Heart right ventricle (tissue), 16 donors: ENCODE measurements around the gene MGAT5B. TPM values are rescaled to one million over a fixed set of nuclear protein-coding genes. Genes with fewer than 3 reads are reported as not detected.

ENCODE experiments used
- ATAC-seq, 8 donors: fragments of 200-7000 bp; cut with Tn5 transposase; one replicate each; pipeline ENCODE4 v1.9.1; 2020; ENCODE audit warnings: mild to moderate bottlenecking in 8 of 8, moderate library complexity in 8 of 8, moderate number of reproducible peaks in 1 of 8
- DNase-seq, 2 donors: peaks; one replicate each; pipeline ENCODE4 v3.0.0-alpha.2; 2020
- H3K27ac ChIP-seq, 10 donors: fragments of 200-600 bp; sonication (generic) in 2 of 10; one replicate each; pipeline versions ENCODE4 v1.5.0 to v1.8.0; 2020 to 2022; ENCODE audit warnings: mild to moderate bottlenecking in 3 of 10
- H3K27me3 ChIP-seq, 7 donors: fragments of 200-600 bp; one replicate each; pipeline ENCODE4 v1.8.0; 2021 to 2022; ENCODE audit warnings: mild to moderate bottlenecking in 2 of 7
- H3K36me3 ChIP-seq, 9 donors: fragments of 200-600 bp; sonication (generic) in 1 of 9; one replicate each; pipeline versions ENCODE4 v1.5.0 to v1.8.0; 2020 to 2022; ENCODE audit warnings: mild to moderate bottlenecking in 2 of 9
- H3K4me1 ChIP-seq, 9 donors: fragments of 200-600 bp; sonication (generic) in 1 of 9; one replicate each; pipeline versions ENCODE4 v1.5.0 to v1.8.0; 2020 to 2022; ENCODE audit warnings: mild to moderate bottlenecking in 4 of 9
- H3K4me3 ChIP-seq, 10 donors: fragments of 200-600 bp; sonication (generic) in 2 of 10; one replicate each; pipeline versions ENCODE4 v1.5.0 to v1.8.0; 2020 to 2022; ENCODE audit warnings: mild to moderate bottlenecking in 7 of 10, moderate library complexity in 2 of 10
- H3K9me3 ChIP-seq, 11 donors: fragments of 200-600 bp in 10 of 11; sonication (generic) in 2 of 11; one replicate each; pipeline versions ENCODE4 v1.5.0 to v1.8.0; 2013 to 2022; ENCODE audit warnings: mild to moderate bottlenecking in 2 of 11, control low read depth in 1 of 11, moderate library complexity in 1 of 11
- CTCF ChIP-seq, 9 donors: fragments of 200-600 bp; sonication (generic) in 2 of 9; IDR thresholded peaks; one replicate each; pipeline versions ENCODE4 v1.5.0 to v1.8.0; 2021 to 2022; ENCODE audit warnings: antibody characterized with exemption in 9 of 9, mild to moderate bottlenecking in 5 of 9, moderate library complexity in 1 of 9
- WGBS, 2 donors: extraction: QIAGEN DNeasy Blood & Tissue Kit; methylation state at CpG; one replicate each; pipeline ENCODE4 v1.1.7; 2013; ENCODE audit warnings: inconsistent platforms in 1 of 2; 5-methylcytosine and 5-hydroxymethylcytosine counted together
- intact Hi-C, 10 donors: fragments of 100-400 bp; cut with DNase I; formaldehyde crosslinking; loops; one replicate each; pipeline versions ENCODE4 v1.11.1 to v1.14.2; 2022
- polyA plus RNA-seq, 2 donors: library from polyadenylated mRNA; stranded (reverse); fragments of 200-250 nt; gene quantifications; one replicate each; pipeline ENCODE4 v1.2.3, GENCODE V29; 2013
- total RNA-seq, 10 donors: library from RNA; stranded (reverse); fragmentation: NEBNext Ultra II Directional in 3 of 10; extraction: Animal tissue kit (Norgen Biotek cat#: 25700) in 3 of 10; gene quantifications; one replicate each; pipeline versions ENCODE4 v1.2.1 to v1.2.4, GENCODE V29; 2021 to 2023
- donor health status: Arrhythmogenic right ventricular cardiomyopathy.
- donor health status: ischemic (EF 13 %, LVEDD 7.1; RV severe dilation, severe dysfunction).
- donor health status: healthy with polysubstance abuse.
- donor health status: DM: no; HTN: yes; CAD: no.
- donor health status: DM: no; HTN: no; CAD: no.
- donor health status: ischemic (EF 25% LVEDD 6.9; RV normal size, moderate dysfunction).
- donor health status: ischemic (EF 25% LVEDD 5.7; RV mildly dilated, moderate dysfunction).
- donor health status: healthy.
- donor health status: DM: yes; HTN: yes; CAD: no.
- donor health status: Ischemic cardiomyopathy.
- donor health status: ischemic (EF 35%, LVEDD 5.7; RV mildly dilated, moderate dysfunction).
- donor health status: nonischemic (EF 11% LVEDD 7.7; RV severe dilation, severe dysfunction).
- donor health status: DM: yes; HTN: yes; CAD: no.
- donor health status: PGD.
- donor health status: ischemic (EF 29% LVEDD 5.4; RV normal size, mild dysfunction).
- donor health status: nonischemic (EF 23%, LVEDD 6.1; RV moderate dilation, normal function).

Gene MGAT5B
- total and polyA plus RNA-seq, 12 donors = 0.09 to 0.29 (median 0.13) TPM; not detected in 8

DNA sequence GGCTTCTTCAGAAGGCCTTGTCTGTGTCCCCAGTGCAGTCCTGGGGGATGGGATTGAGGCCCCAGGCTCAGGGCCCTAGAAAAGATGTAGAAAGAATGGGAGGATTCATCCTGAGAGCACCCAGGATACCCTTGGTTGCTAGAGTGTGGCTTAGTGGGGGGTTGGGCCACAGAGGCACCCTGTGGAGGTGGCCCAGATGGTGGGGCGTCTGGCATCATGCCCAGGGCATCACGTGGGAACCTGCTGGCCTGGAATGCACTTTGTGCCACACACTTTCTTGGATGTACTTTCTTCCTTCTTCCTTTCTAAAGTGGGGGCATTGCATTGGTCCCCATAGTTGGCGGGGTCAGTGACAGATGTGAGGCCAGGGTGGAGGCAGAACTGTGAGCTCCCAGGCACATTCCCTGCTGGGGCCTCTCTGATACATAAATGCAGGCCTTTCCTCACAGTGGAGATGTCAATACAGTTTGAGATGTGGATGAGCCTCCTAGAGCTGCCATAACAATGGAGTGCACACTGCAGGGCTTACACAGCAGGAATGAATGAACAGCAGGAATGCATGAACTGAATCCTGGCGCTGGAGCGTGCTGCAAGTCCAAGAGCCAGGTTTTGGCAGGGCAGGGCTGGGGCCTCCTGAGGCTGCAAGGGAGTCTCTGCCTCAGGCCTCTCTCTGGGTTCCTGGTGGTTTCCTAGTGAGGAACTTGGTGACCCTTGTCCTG lies 43.3 kb downstream of the MGAT5B start:
- no peak overlapping the region for H3K4me3 ChIP-seq
- H3K27me3 ChIP-seq = peaks cover 0 to 32% (median 10%) of the 10 kb centered on the region in 7 donors
- 68 to 70% methylated on average over 5 of the region's 5 CpGs for WGBS, 2 donors
- peaks cover 0 to 8% (median 0%) of the 10 kb centered on the region in 11 donors for H3K9me3 ChIP-seq
- no peaks in the 10 kb centered on the region for H3K36me3 ChIP-seq
- TF ChIP-seq CTCF (IDR thresholded peaks at IDR 0.05) = no peak
- no peak overlapping the region for H3K27ac ChIP-seq
- DNase-seq = no peak
- no peaks in the 10 kb centered on the region for H3K4me1 ChIP-seq
- intact Hi-C loops = no loop called here
- ATAC-seq = no peak

- no peak for TF ChIP-seq CTCF (IDR thresholded peaks at IDR 0.05)
- intact Hi-C loops = no loop called here
- ATAC-seq (no peak), DNase-seq (no peak)
- Histone ChIP-seq H3K4me1 (peaks cover 0 to 4% (median 1%) of the 10 kb centered on the region in 9 donors), H3K27ac (no peak overlapping the region), H3K36me3 (no peaks in the 10 kb centered on the region), H3K9me3 (peaks cover 0 to 4% (median 0%) of the 10 kb centered on the region in 11 donors), H3K4me3 (no peak overlapping the region), H3K27me3 (peaks cover 0 to 26% (median 11%) of the 10 kb centered on the region in 7 donors)
- WGBS, 2 donors = 89 to 91% methylated on average over 28 of the region's 28 CpGs
These were observed 44.4 kb downstream of the MGAT5B start for GRCh38 chr17:76912421-76913164.

GRCh38 chr17:76914937-76915336 lies 46.7 kb downstream of the MGAT5B start:
- Histone ChIP-seq H3K27me3 (peaks cover 0 to 34% (median 11%) of the 10 kb centered on the region in 7 donors), H3K36me3 (no peaks in the 10 kb centered on the region), H3K4me1 (peaks cover 0 to 14% (median 3%) of the 10 kb centered on the region in 9 donors), H3K27ac (no peak overlapping the region), H3K9me3 (no peaks in the 10 kb centered on the region), H3K4me3 (no peak overlapping the region)
- ATAC-seq (no peak), DNase-seq (no peak)
- intact Hi-C loops = no loop called here
- 54 to 69% methylated on average over 6 of the region's 6 CpGs for WGBS, 2 donors
- TF ChIP-seq CTCF (IDR thresholded peaks at IDR 0.05) = no peak

DNA sequence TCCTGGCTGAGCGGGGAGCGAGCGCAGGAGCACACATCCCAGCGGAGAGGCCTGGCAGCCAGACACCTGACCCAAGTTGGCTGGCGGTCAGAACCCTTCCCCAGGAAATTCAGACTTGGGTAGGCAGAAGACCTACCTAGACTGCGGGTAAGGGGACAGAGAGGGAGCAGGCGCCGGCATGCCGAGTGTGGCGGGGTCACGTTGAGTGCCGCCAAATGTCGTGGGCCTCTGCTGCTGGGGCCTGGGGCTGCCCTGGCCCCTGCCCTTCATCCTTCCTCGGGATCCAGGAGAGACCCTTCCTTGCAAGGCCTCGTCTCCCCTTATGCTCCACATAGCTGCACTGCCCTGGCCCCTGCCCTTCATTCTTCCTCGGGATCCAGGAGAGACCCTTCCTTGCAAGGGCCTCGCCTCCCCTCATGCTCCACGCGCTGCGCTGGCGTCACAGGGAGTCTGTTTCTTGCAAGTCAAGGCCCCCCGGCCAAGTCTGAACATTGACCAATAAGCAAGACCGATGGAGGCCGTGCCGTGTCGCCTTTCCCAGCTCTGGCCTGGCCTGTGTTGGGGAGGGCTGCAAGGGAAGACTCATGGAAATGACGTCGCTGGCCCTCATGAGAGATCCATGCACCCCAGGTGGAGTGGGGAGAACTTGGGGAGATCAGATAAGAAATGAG lies 47.8 kb downstream of the MGAT5B start:
- DNase-seq = no peak
- Histone ChIP-seq H3K4me3 (no peak overlapping the region), H3K27ac (no peak overlapping the region), H3K4me1 (peaks cover 0 to 14% (median 3%) of the 10 kb centered on the region in 9 donors), H3K27me3 (peaks cover 0 to 43% (median 18%) of the 10 kb centered on the region in 7 donors), H3K36me3 (no peaks in the 10 kb centered on the region), H3K9me3 (no peaks in the 10 kb centered on the region)
- WGBS, 2 donors = 83 to 86% methylated on average over 28 of the region's 28 CpGs
- intact Hi-C loops = no loop called here
- TF ChIP-seq CTCF (IDR thresholded peaks at IDR 0.05) = no peak
- no peak for ATAC-seq
